Psoas muscle (tissue), 8 donors: ENCODE measurements around the gene CHURC1. TPM values are rescaled to one million over a fixed set of nuclear protein-coding genes. Genes with fewer than 3 reads are reported as not detected.

ENCODE experiments used
- ATAC-seq, 4 donors: fragments of 200-7000 bp; cut with Tn5 transposase; one replicate each; pipeline ENCODE4 v1.9.1; 2020; ENCODE audit warnings: moderate library complexity in 3 of 4, mild to moderate bottlenecking in 2 of 4
- DNase-seq, 2 donors: peaks; one replicate each; pipeline ENCODE4 v3.0.0-alpha.2; 2020
- H3K27ac ChIP-seq: fragments of 200-600 bp; one replicate; pipeline ENCODE4 v1.8.0; 2022
- H3K27me3 ChIP-seq, 3 donors: fragments of 200-600 bp in 1 of 3; one replicate each; pipeline versions ENCODE4 v1.6.1 to v1.8.0; 2013 to 2022; ENCODE audit warnings: low read length in 2 of 3, mild to moderate bottlenecking in 2 of 3, moderate library complexity in 1 of 3; ENCODE audit not compliant: insufficient read depth in 3 of 3
- H3K36me3 ChIP-seq, 2 donors: fragments of 200-600 bp in 1 of 2; one replicate each; pipeline versions ENCODE4 v1.6.1 to v1.8.0; 2013 to 2022; ENCODE audit warnings: low read depth in 1 of 2, mild to moderate bottlenecking in 1 of 2, moderate library complexity in 1 of 2; ENCODE audit not compliant: insufficient read depth in 1 of 2
- H3K4me1 ChIP-seq: fragments of 200-600 bp; one replicate; pipeline ENCODE4 v1.8.0; 2022
- H3K4me3 ChIP-seq: fragments of 200-600 bp; one replicate; pipeline ENCODE4 v1.8.0; 2022; ENCODE audit warnings: mild to moderate bottlenecking
- H3K9me3 ChIP-seq: fragments of 200-600 bp; one replicate; pipeline ENCODE4 v1.8.0; 2022
- WGBS, 3 donors: extraction: QIAGEN DNeasy Blood & Tissue Kit; methylation state at CpG; one replicate each; pipeline versions ENCODE4 v1.1.6 to v1.1.7; 2013; 5-methylcytosine and 5-hydroxymethylcytosine counted together
- intact Hi-C, 2 donors: fragments of 100-400 bp; cut with DNase I; formaldehyde crosslinking; loops; one replicate each; pipeline versions ENCODE4 v1.11.0 to v1.14.2; 2022
- long read RNA-seq, 2 donors: library from polyadenylated mRNA; unstranded; transcript quantifications; one replicate each; pipeline ENCODE4 v2.0.0, GENCODE V29; 2021
- polyA plus RNA-seq, 3 donors: library from polyadenylated mRNA; stranded (reverse); fragments of 200-250 nt; gene quantifications; one replicate each; pipeline ENCODE4 v1.2.3, GENCODE V29; 2013
- total RNA-seq, 4 donors: library from RNA; stranded (reverse); fragmentation: NEBNext Ultra II Directional in 2 of 4; extraction: Animal tissue kit (Norgen Biotek cat#: 25700) in 2 of 4; gene quantifications; one replicate each; pipeline versions ENCODE4 v1.2.1 to v1.2.4, GENCODE V29; 2021 to 2023
- TF ChIP-seq, protein P1 (sequence below): fragments of 200-600 bp; IDR thresholded peaks from one replicate; pipeline ENCODE4 v1.8.0; 2022; ENCODE audit warnings: antibody characterized with exemption
- donor health status: healthy with polysubstance abuse.
- donor health status: DM: no; HTN: no; CAD: no; lungs with moderate emphysema.
- donor health status: Bipolar disorder and iron deficiency.
- donor health status: healthy.
- donor health status: DM: yes; HTN: yes; CAD: no.
- donor health status: DM: no; HTN: no; CAD: no.
- donor health status: DM: no; HTN: no; CAD: no.
- donor health status: DM: yes; HTN: yes; CAD: no.

Gene CHURC1
- total RNA-seq (100 to 1,000 TPM in 2 of 4 donors, 10 to 100 TPM in 2; 77.9 to 112 (median 94.1) TPM), polyA plus RNA-seq (10 to 100 TPM; 31.4 to 67.7 (median 53.4) TPM)
- long read RNA-seq, donor 1, transcript CHURC1-203 (4 exons, 2,629 nt): major isoform, 38 of 48 reads
- long read RNA-seq, donor 1, transcript CHURC1-208 (4 exons, 3,615 nt): minor isoform, 8 of 48 reads
- long read RNA-seq, donor 1, partial matches to known transcripts: 0 of 48 reads
- long read RNA-seq, donor 1, other reads (novel, unspliced or antisense): 0 of 48 reads
- long read RNA-seq, donor 2, transcript CHURC1-208 (4 exons, 3,615 nt): minor isoform, 11 of 81 reads
- long read RNA-seq, donor 2, transcript CHURC1-203 (4 exons, 2,629 nt): major isoform, 62 of 81 reads
- long read RNA-seq, donor 2, partial matches to known transcripts: 1 of 81 reads
- long read RNA-seq, donor 2, other reads (novel, unspliced or antisense): 2 of 81 reads

DNA sequence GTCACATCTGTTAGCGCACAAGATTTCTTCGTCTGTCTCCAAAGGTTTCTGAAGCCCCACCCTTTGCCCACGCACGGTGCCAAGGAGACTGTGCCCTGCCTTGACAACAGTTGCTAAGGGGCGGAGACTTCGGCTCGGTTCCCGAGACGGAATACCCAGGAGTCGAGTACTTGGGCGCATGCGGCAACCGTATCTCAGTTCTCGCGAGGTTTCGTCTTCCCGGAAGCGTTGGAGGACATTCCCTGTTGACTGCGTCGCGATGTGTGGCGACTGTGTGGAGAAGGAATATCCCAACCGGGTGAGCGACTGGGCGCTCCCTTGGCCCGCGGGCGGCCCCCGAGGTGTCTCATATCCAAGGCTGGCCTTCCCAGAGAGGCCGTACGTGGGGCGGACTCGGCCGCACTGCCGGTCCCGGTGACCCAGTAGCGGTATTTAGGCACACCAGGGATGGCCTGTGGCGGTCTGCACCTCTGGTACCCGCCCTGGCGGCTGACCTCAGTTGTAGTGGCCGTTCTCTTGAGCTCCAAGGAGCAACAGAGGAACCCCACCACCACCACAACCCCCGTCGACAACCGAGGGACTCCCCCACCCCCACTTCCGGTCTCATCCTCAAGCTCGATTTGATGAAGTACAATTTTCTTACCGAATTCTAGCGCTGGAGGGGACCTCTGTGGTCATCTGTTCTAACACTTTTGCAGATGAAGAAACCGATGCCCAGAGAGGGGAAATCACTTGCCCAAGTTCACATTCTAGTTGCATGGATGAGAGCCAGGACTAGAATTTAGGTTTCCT, at the start of gene CHURC1:
Gene CHURC1, plus strand, starts transcription at position 219 of the 792 bp plus-strand sequence. Its CDS starts 41 bp downstream, at position 260.
- ATAC-seq (peak; percentile 98 to 99 (median 99)), DNase-seq (peak; percentile 99)
- intact Hi-C loops: no loop called here
- peak within 1 kb of the TSS; percentile 100 for H3K27ac ChIP-seq
- H3K36me3 ChIP-seq: no peaks in the 10 kb centered on the region
- WGBS, 3 donors: 0% methylated on average over 49 of the region's 49 CpGs
- no peaks in the 10 kb centered on the region for H3K9me3 ChIP-seq
- H3K4me1 ChIP-seq: peaks cover 39% of the 10 kb centered on the region
- H3K27me3 ChIP-seq: no peaks in the 10 kb centered on the region
- TF ChIP-seq, protein P1, sequence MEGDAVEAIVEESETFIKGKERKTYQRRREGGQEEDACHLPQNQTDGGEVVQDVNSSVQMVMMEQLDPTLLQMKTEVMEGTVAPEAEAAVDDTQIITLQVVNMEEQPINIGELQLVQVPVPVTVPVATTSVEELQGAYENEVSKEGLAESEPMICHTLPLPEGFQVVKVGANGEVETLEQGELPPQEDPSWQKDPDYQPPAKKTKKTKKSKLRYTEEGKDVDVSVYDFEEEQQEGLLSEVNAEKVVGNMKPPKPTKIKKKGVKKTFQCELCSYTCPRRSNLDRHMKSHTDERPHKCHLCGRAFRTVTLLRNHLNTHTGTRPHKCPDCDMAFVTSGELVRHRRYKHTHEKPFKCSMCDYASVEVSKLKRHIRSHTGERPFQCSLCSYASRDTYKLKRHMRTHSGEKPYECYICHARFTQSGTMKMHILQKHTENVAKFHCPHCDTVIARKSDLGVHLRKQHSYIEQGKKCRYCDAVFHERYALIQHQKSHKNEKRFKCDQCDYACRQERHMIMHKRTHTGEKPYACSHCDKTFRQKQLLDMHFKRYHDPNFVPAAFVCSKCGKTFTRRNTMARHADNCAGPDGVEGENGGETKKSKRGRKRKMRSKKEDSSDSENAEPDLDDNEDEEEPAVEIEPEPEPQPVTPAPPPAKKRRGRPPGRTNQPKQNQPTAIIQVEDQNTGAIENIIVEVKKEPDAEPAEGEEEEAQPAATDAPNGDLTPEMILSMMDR: no peak
- peak within 1 kb of the TSS; percentile 99 for H3K4me3 ChIP-seq

DNA sequence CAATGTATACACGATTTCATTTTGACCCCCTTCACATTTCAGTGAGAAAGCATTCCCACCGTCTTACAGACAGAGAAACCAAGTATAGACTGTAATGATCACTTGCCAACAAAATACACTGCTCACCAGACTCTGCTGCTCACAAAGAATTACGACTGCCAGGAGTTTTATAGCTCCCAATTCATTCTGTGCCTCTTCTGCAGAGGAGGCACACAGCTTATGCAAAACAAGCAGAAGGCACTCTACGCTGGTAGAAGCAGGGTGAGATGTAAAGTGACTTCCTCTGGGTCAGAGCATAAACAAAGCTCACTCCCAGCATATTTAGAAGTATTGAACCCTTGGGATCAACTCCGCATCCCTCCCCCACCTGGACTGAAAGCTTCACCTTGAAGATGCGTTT, 49.1 kb upstream of the CHURC1 start:
- WGBS, 3 donors: 53 to 58% (median 57%) methylated on average over 6 of the region's 6 CpGs
- H3K4me3 ChIP-seq: no peak overlapping the region
- H3K9me3 ChIP-seq: no peaks in the 10 kb centered on the region
- ATAC-seq (no peak), DNase-seq (no peak)
- H3K27me3 ChIP-seq: no peaks in the 10 kb centered on the region
- intact Hi-C loops: no loop called here
- TF ChIP-seq, protein P1: no peak
- H3K4me1 ChIP-seq: peaks cover 61% of the 10 kb centered on the region
- peaks cover 0 to 41% of the 10 kb centered on the region in 2 donors for H3K36me3 ChIP-seq
- H3K27ac ChIP-seq: peak overlapping the region; percentile 64

DNA sequence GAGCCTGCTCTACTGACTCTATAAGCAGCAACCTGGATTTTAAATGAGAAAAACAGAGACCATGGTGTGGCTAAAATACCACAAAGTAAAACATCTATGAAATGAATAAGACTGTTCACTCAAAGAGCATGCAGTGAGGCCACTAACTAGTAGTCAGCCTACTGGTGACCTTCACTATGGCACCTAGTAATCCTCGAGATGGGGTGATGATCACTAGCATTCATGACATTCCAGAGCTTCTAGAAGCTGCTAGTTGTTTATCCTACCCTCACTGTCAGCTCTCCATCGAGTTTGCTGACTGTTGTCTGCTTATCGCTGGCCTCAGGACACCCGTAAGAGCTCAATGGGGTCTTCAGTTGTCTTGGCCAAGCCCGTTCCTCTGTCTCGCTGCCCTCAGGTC, 48.3 kb upstream of the CHURC1 start:
- intact Hi-C loops: no loop called here
- H3K27ac ChIP-seq: peak overlapping the region; percentile 64
- WGBS, 3 donors: 64 to 69% (median 67%) methylated on average over 6 of the region's 6 CpGs
- DNase-seq (no peak), ATAC-seq (peak in 2 of 4 donors; percentile 21 to 23)
- H3K27me3 ChIP-seq: no peaks in the 10 kb centered on the region
- H3K4me1 ChIP-seq: peaks cover 62% of the 10 kb centered on the region
- H3K9me3 ChIP-seq: no peaks in the 10 kb centered on the region
- TF ChIP-seq, protein P1: no peak
- H3K4me3 ChIP-seq: no peak overlapping the region
- H3K36me3 ChIP-seq: peaks cover 0 to 41% of the 10 kb centered on the region in 2 donors

DNA sequence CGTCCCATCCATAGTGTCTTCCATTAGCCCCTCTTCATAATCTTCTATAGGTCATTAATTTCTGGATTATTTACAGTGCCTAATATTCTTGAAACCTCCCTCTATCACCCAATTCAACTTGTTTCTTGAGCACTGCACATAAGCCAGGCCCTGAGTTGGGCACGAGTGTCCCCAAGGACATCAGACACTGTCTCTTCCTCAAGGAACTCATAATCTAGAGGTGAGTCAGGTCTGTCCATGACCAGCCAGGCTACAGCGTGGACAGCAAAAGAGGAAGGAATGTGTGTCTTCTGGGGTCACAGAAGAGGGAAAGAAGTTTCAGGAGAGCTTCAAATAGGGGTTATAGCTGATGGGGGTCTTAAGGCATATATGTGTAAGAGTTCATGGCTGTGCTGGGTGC, 47.1 kb upstream of the CHURC1 start:
- no peaks in the 10 kb centered on the region for H3K27me3 ChIP-seq
- intact Hi-C loops: no loop called here
- no peaks in the 10 kb centered on the region for H3K9me3 ChIP-seq
- peak overlapping the region; percentile 64 for H3K27ac ChIP-seq
- peak in 1 of 2 donors; percentile 52 for DNase-seq
- H3K4me1 ChIP-seq: peaks cover 67% of the 10 kb centered on the region
- 70 to 82% (median 70%) methylated on average over 3 of the region's 3 CpGs for WGBS, 3 donors
- TF ChIP-seq, protein P1: no peak
- ATAC-seq: peak; percentile 54 to 78 (median 71)
- peaks cover 0 to 33% of the 10 kb centered on the region in 2 donors for H3K36me3 ChIP-seq
- no peak overlapping the region for H3K4me3 ChIP-seq
